NCI-H774 (cell line): ENCODE results near the gene CYP4F11.
"Not testable (repeated sequence)": the region's sequence is repeated elsewhere in the genome, so short reads cannot be mapped to it uniquely, and the experiment has no call there.

ENCODE experiments used
- DNase-seq: peaks from one replicate; lab custom pipeline; 2025; lab: John Stamatoyannopoulos, UW

The CYP4F11 gene, protein sequence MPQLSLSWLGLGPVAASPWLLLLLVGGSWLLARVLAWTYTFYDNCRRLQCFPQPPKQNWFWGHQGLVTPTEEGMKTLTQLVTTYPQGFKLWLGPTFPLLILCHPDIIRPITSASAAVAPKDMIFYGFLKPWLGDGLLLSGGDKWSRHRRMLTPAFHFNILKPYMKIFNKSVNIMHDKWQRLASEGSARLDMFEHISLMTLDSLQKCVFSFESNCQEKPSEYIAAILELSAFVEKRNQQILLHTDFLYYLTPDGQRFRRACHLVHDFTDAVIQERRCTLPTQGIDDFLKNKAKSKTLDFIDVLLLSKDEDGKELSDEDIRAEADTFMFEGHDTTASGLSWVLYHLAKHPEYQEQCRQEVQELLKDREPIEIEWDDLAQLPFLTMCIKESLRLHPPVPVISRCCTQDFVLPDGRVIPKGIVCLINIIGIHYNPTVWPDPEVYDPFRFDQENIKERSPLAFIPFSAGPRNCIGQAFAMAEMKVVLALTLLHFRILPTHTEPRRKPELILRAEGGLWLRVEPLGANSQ

DNA sequence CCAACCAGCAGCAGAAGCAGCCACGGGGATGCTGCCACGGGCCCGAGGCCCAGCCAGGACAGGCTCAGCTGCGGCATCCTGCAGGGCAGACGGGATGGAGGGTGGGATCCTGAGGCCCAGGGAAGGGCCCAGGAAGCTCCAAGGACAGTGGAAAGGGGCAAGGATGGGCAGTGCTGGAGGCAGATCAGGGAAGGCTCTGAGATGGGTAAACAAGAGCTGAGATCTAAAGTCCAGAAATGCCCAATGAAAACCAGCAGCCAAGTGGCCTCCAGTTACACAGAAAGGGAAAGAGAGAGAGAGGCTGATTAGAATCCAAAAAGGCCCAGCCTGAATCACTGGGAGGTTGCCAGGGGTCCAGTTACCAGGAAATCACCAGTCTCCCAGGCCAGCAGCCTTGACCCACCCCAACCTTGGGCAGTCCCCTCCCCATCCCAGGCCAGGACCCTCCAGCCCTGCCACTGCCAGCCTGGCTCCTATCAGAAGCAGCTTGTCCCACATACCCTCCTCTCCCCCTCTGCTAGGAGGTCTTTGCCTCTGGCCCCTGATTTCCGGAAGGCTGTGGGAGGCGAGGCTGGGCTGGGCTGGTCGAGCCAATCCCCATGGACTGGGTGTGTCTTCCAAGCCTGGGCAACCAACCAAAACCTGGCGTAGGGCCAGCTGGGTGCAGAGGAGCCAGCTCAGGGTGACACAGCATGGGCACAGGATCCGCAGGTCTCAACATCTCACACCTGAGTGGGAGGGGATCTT, at the start of gene CYP4F11:
TSS of gene CYP4F11 (minus strand) at position 198 of the 747 bp plus-strand sequence. CDS start at position 77, 121 bp downstream.
- DNase-seq = peak; percentile 85

DNA sequence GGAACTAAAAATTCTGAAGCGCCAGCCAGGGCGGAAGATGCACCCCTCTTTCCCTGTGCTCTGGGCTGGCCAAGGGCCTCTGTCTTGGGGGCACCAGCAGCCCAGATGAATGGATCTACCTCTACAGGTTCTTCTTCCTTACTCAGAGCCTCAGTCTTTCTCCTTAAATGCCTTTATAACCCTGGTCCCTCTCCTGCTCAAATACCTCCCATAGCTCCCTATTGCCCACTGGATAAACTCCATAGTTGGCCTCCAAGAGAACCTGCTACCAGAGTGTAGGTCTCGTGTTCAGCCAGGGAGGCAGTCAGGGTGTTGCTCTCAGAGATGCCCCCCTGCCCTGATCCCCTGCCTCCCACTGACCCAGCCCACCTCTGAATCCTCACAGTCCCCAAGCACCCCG, 45.0 kb upstream of the CYP4F11 start:
- no peak for DNase-seq

DNA sequence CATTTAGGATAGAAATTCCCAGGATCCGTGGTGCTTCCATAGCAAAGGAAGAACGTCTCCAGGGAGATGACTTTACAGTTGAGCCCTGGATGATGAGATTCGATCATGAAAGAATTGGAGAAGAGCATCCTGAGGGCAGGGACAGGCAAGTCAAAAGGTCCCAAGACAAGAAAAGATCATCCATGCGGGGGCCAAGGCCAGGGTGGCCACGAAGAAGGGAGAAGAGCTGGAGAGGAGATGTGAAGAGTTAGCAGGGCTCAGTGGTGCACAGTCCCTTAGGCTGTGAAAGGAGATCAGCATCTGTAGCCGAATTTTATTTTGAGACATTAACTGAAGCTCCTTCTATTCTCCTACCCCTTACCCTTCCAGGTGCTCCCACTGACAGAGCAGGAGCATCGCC, 43.4 kb upstream of the CYP4F11 start:
- DNase-seq = no peak

DNA sequence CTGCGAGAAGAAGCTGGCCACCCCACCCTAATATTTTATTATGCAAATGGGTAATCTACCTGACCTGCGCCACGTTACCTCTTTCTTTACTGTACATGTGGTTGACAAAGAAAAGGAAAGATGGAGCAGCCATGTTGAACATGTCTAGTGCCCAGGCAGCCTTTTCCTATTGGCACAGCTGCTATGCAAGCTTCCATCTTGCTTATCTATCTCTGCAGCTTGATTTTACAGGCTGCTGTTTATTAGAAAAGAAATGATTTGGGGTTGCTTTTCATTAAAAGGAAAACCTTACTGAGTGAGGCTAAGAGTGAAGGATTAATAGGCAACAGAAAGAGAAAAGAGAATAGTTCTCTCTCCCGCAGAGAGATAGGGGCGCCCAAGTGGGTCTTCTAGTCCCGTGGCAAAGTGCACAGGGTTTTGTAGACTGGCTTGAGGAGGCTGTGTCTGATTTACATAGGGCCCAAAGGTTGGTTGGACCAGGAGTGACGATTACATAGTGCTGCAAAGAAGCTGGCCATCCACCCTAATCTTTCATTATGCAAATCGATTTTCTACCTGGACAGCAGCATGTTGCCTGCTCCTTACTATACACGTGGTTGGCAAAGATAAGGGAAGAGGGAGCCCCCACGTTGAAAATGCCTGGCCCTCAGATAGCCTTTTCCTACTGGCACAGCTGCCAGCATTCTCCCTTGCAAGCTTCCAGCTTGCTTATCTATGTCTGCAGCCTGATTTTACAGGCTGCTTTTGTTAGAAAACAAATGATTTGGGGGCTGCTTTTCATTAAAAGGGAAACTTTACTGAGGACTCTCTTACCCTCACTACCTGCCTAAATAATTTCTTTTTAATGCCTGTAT, 42.7 kb upstream of the CYP4F11 start:
- no peak for DNase-seq

DNA sequence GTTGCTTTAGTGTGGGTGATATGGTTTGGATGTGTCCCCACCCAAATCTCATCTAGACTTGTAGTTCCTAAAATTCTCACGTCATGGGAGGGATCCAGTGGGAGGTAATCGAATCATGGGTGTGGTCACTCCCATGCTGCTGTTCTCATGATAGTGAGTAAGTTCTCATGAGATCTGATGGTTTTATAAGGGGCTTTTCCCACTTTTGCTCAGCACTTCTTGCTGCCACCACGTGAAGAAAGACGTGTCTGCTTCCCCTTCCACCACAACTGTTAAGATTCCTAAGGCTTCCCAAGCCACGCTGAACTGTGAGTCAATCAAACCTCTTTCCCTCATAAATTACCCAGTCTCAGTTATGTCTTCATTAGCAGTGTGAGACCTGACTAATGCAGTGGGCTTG, 40.5 kb upstream of the CYP4F11 start:
- no peak for DNase-seq

DNA sequence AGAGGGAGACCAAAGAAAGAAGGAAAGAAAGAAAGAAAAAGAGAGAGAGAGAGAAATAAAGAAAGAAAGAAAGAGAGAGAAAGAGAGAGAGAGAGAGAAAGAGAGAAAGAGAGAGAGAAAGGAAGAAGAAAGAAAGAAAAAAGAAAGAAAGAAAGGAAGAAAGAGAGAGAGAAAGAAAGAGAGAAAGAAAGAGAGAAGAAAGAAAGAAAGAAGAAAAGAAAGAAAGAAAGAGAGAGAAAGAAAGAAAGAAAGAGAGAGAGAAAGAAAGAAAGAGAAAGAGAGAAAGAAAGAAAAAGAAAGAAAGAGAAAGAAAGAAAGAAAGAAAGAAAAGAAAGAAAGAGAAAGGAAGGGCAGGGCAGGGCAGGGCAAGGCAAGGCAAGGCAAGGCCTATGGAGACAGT, 37.7 kb upstream of the CYP4F11 start:
- DNase-seq = not testable (repeated sequence)

DNA sequence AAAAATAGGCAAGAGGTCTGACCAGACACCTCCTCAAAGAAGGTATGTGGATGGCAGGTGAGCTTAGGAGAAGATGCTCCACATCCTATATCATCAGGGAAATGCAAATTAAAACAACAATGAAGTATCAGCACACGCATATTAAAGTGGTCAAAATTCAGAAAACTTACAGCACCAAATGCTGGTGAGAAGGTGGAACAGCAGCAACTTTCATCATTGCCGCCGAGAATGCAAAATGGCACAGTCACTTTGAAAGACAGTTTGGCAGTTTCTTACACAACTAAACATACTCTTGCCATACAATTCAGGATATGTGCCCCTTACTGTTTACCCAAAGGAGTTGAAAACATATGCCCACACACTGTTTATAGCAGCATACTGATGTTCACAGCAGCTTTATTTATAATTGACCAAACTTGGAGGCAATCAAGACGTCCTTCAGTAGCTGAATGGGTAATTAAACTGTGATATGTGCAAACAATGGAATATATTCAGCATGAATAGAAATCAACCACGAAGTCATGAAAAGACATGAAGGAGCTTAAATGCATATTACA, 37.0 kb upstream of the CYP4F11 start:
- DNase-seq = no peak

DNA sequence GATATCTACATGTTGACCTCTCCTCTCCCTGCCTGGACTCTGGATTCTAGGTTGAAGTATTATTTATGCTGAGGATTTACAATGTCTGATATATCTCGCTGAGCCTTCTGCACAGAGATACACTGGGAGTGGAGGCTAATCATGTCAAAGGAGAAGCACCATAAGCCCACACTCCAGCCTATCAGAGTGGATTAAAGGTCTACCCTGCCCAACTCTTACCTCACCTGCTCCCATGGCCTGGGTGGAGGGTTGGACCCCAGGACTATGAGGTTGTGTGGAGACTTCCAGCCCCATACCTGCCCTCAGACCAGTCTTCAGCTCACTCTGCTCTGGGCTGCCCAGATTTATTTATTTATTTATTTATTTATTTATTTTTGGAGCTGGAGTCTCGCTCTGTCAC, 29.9 kb upstream of the CYP4F11 start:
- no peak for DNase-seq

DNA sequence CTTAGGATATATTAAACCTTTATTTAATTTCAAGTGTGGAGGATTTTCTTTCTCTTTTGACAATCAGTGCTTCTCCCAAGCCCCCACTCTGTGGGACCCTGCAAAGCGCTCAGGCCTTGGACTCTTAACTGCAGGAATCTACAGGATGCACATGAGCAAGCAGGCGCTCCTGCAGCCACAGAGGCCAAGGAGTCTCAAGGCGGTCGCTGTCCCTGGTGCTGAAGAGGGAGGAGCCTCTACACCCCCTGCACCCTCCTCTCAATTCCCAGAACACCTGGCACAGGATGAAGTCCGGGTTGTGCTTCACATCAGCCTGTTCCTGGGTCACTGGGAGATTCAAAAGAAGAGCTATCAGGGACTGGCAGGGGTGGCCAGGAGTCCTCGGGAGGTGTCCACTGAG, 28.0 kb upstream of the CYP4F11 start:
- no peak for DNase-seq

DNA sequence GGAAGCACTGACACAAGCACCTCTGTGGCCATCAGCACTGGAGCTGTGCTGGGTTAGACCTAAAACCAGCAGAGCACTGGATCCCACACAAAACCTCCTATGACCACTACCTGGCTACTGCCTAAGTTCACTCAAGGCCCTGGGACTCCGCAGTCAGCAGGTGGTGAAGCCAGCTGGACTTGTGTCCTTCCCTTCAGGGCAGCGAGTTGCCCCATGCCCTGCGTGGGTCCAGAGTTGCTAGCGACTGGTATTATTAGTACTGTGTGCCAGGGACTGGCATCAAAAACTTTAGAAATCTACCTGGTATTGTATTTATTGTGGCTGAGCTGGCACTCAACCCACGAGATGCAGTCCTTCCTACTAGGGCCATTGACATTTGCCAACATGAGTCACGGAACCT, 20.5 kb upstream of the CYP4F11 start:
- DNase-seq = no peak

DNA sequence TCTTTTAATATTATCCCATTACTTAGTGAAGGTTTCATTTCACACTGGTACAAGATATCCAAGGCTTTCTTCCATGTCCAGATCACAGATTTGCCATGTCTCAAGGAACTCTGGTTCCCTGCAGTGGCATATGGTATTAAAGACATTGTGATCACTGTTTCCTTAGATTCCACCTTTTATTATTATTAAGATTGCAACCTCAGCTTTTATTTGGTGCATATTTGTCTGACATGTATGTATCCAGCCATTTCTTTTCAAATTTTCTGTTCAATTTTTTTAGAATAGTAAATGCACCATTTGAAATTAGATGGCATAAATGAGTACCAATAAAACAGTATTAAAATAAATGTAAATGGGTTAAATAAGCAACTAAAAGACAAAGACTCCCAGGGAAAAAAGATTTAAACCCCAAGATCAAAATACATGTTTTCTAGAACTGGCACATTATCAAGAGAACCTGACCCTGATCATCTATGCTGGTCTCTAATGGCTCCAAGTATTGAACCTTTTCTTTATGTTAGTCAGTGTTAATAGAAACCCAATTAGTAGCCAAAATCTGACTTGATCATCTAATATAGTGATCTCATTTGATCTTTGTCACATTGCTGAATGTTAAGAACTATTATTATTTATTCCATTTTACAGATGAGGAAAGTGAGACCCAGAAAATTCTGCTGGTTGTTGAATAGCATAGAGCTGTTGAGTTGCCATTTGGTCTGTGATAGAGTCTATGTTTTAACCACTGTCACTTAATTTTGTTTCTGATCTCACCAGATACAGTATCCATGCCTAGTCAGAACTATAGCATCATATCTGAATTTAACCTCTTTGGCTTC, 14.1 kb upstream of the CYP4F11 start, which contains the start of gene OR10H4:
TSS of gene OR10H4 (plus strand) at position 786 of the 836 bp plus-strand sequence. CDS start at position 786, 0 bp downstream.
- no peak for DNase-seq

DNA sequence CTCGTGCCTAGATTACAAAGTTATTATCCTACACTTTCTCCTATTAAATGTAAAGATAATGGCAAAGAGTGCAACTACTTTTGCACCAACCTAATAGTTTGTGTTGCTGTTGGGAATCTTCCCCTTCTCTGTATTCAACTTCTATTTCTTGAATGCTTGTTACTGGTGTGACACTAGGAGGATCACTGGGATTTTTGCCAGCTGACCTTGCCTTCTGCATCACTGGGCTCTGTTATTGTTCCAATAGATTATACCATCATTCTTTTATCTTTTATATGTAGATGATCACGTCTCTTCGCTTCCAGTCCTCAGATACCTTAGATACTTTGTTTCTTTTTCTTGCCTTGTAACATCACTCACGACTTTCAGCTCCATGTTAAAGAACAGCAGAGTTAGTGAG, 11.0 kb upstream of the CYP4F11 start:
- DNase-seq = no peak

DNA sequence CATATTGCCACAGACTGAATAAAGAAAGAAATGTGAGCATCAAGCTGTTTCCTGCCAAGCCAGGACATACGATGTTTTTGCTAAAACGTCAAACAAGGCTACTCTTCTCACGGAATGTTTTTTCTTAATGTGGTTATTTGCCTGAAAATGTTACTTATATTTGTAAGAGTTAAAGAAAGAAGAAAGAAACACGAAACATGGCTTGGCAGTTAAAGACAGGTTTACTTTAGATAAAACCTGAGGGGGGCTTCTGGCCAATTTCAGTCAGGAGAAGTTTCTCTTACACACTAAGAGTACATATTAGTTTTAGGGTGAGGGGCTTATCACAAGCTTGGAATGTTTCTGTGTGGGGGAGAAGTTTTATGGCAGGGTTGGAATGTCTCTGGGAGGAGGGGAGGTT, 10.1 kb upstream of the CYP4F11 start:
- DNase-seq = no peak

DNA sequence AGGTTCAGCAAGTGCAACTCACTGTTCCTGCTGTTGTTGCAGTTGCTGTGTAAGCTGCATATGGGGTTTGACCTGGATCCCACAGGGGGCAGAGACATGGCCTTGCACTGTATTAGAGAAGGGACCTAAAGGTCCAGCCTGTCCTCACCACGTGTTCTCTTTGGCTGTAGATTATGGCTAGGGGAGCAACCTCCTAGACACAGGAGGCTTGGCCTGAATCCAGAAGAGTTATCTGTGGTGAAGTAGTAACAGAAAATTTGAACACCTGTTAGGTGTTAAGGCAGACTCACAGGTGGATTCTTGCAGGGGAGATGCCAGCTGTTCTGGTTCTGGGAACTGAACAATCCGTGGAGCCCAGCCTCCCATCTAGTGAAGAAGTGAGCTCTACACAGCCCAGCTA, 3.4 kb upstream of the CYP4F11 start:
- DNase-seq = no peak

DNA sequence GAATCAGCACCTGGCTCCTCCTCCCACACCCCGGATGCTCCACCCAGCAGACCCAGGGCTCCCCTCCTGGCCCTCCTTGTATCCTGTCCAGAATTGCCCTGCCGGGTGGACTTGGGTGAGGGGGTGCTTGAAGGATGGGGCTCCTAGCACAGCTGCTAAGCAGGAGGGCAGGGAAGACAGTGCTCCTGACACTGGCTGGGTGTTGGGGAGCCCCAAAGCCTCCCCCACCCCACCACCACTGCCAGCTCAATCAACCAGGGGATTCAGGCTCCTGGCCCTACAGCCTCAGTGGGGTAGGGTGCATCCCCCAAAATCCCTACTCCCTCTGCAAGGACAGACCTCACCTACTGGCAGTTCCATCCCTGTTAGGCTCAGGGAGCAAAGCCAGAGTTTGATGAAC, 2.6 kb upstream of the CYP4F11 start:
- no peak for DNase-seq

DNA sequence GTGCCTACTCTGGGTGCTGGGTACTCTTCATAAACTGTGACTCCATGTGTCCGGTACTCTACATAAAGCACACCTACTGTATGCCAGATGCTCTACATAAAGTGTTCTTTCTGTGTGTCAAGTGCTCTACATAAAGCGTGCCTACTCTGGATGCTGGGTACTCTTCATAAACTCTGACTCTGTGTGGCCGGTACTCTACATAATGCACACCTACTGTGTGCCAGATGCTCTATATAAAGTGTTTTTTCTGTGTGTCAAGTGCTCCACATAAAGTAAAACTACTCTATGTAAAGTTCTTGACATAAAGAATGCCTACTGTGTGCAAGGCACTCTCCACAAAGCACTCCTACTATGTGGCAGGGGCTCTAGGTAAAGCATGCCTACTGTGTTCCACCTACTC, 1.8 kb upstream of the CYP4F11 start:
- DNase-seq = no peak

DNA sequence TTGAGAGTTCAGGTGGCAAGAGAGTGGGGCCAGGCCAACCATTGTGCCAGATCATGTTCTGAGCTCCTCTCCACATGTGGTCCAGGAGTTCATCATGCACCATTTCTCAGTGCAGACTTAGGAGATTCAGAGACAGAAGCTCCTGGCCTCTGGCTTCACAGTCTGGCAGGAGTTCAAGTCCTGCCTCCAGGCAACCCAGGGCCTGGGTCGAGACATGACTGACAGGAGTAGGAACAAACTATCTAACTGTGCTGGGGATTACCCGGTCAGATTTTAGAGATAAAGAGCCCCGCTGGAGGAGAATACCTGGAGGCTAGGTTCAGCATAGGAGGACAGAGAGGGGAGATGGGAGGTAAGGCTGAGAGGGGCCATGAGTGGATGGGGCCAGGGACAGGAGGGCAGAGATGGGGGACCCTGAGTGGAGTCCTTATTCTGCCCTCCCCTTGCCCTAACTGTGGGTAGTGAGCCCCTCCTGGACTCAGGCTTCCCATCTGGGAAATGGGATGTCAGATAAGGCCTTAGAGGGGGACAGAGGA, 906 bp upstream of the CYP4F11 start:
- no peak for DNase-seq

DNA sequence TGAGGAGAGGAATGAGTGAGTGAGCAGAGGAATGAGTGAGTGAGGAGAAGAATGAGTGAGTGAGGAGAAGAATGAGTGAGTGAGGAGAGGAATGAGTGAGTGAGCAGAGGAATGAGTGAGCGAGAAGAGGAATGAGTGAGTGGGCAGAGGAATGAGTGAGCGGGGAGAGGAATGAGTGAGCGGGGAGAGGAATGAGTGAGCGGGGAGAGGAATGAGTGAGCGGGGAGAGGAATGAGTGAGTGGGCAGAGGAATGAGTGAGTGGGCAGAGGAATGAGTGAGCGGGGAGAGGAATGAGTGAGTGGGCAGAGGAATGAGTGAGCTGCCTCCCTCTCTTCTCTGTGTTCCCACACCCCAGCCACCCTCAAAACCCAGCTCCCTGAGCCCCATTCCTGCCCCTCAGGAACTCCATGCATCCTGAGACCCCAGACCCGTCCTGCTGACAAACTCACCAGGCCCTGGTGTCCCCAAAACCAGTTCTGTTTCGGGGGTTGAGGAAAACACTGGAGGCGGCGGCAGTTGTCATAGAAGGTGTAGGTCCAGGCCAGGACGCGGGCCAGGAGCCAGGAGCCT, 483 bp downstream of the CYP4F11 start:
- DNase-seq = not testable (repeated sequence)

DNA sequence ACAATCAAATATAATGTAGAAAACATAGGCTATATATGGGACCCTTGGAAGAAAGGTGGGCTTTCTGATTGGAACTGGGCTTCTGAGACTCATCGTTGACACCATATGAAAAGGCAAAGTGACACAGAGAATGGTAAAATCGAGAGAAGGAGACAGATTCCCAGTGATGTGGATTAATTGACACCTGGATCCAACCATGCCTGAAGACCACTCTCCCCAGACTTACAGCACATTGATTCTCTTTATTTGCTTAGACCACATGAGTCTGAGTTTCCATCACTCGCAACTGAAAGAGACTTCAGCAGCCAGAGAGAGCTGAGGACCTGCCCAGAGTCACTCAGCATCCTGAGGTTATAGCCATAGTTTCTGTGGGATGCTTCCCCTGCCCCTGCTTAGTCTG, 6.0 kb downstream of the CYP4F11 start:
- no peak for DNase-seq

DNA sequence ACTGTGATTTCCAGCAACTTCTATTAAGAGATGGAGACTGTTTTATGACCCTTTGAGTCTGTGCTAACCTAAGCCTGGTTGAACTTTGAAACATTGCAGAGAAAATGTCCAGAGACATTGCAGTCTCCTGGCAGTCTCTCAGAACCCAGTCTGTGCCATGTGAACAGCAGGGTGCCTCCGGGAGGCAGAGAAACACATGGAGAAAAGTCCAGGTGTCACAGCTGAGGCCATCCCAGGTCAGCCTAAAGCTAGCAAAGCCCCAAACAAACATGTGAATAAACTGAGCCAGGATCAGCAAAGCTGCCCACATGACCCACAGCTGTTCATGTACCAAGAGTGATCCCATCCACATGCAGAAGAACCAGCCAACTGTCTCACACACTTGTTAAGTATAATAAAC, 7.8 kb downstream of the CYP4F11 start:
- DNase-seq = no peak
